Left lobe of liver (tissue), 2 donors: ENCODE measurements around the gene IFT88. TPM values are rescaled to one million over a fixed set of nuclear protein-coding genes. Genes with fewer than 3 reads are reported as not detected.

ENCODE experiments used
- ATAC-seq: fragments of 200-7000 bp; cut with Tn5 transposase; one replicate; pipeline ENCODE4 v1.9.1; 2020; ENCODE audit warnings: mild to moderate bottlenecking, moderate library complexity
- DNase-seq: peaks from one replicate; pipeline ENCODE4 v3.0.0-alpha.2; 2020; ENCODE audit warnings: low spot score
- total RNA-seq: library from RNA; stranded (reverse); gene quantifications from one replicate; pipeline ENCODE4 v1.2.1, GENCODE V29; 2021
- donor health status: DM: no; HTN: no; CAD: no; lungs with moderate emphysema.
- donor health status: DM: no; HTN: yes; CAD: no.

The IFT88 gene
- total RNA-seq, 1 donor from 2014 or later = 7.9 TPM

- ATAC-seq (no peak), DNase-seq (no peak)
These were observed 1.7 kb upstream of the IFT88 start for GRCh38 chr13:20565115-20565736.

- DNase-seq (peak; percentile 67), ATAC-seq (peak; percentile 44)
These were observed 474 bp upstream of the IFT88 start for GRCh38 chr13:20566468-20566897.

GRCh38 chr13:20567881-20568528, 1.0 kb downstream of the IFT88 start:
- no peak for DNase-seq

GRCh38 chr13:20570517-20570916, 3.6 kb downstream of the IFT88 start:
- ATAC-seq = no peak
- no peak for DNase-seq

More at GRCh38 chr13:20567881-20568528, 1.0 kb downstream of the IFT88 start:
- ATAC-seq = no peak

- ATAC-seq (no peak), DNase-seq (no peak)
These were observed 4.7 kb downstream of the IFT88 start for GRCh38 chr13:20571676-20572075.

- peak; percentile 81 for ATAC-seq
- no peak for DNase-seq
These were observed 6.2 kb downstream of the IFT88 start for GRCh38 chr13:20573186-20573585.

- DNase-seq (no peak), ATAC-seq (peak; percentile 73)
These were observed 6.7 kb downstream of the IFT88 start for GRCh38 chr13:20573636-20574035.

- ATAC-seq (peak; percentile 87), DNase-seq (no peak)
These were observed 12.2 kb downstream of the IFT88 start for GRCh38 chr13:20579191-20579590.

- ATAC-seq = peak; percentile 54
- DNase-seq = peak; percentile 86
These were observed 13.3 kb downstream of the IFT88 start for GRCh38 chr13:20580257-20580656.

GRCh38 chr13:20582026-20582425, 15.1 kb downstream of the IFT88 start:
- no peak for DNase-seq
- no peak for ATAC-seq

- ATAC-seq = no peak
These were observed 16.9 kb downstream of the IFT88 start for GRCh38 chr13:20583803-20584293.

GRCh38 chr13:20585371-20585770, 18.4 kb downstream of the IFT88 start:
- DNase-seq (peak; percentile 73), ATAC-seq (peak; percentile 95)

More at GRCh38 chr13:20583803-20584293, 16.9 kb downstream of the IFT88 start:
- DNase-seq = no peak

GRCh38 chr13:20588529-20589110, 21.7 kb downstream of the IFT88 start:
- no peak for ATAC-seq
- no peak for DNase-seq

GRCh38 chr13:20590561-20590960, 23.6 kb downstream of the IFT88 start:
- ATAC-seq (no peak), DNase-seq (no peak)

GRCh38 chr13:20592606-20593005, 25.6 kb downstream of the IFT88 start:
- ATAC-seq (no peak), DNase-seq (no peak)

GRCh38 chr13:20594280-20594679, 27.3 kb downstream of the IFT88 start:
- ATAC-seq (no peak), DNase-seq (no peak)

- ATAC-seq = no peak
- no peak for DNase-seq
These were observed 40.1 kb downstream of the IFT88 start for GRCh38 chr13:20607015-20607414.

- DNase-seq (no peak), ATAC-seq (no peak)
These were observed 41.6 kb downstream of the IFT88 start for GRCh38 chr13:20608438-20609020.

- ATAC-seq = no peak
- DNase-seq = no peak
These were observed 42.2 kb downstream of the IFT88 start for GRCh38 chr13:20609145-20609544.

GRCh38 chr13:20610006-20610405, 43.0 kb downstream of the IFT88 start:
- ATAC-seq = no peak
- DNase-seq = no peak

GRCh38 chr13:20616059-20616797, 49.3 kb downstream of the IFT88 start:
- DNase-seq = no peak

More at GRCh38 chr13:20616059-20616797, 49.3 kb downstream of the IFT88 start:
- no peak for ATAC-seq
